HEK293T (cell line): ENCODE results near the gene TMED10.
"Not testable (repeated sequence)": the region's sequence is repeated elsewhere in the genome, so short reads cannot be mapped to it uniquely, and the experiment has no call there.

Source experiments
- BHLHE40 ChIP-seq: fragments of 450-650 bp; IDR thresholded peaks from 2 replicates; pipeline ENCODE4 v1.6.1; 2016; ENCODE audit warnings: mild to moderate bottlenecking, moderate library complexity, borderline replicate concordance
- TARDBP ChIP-seq: fragments of 450-650 bp; IDR thresholded peaks from 2 replicates; pipeline ENCODE4 v1.6.1; 2016
- TF ChIP-seq, protein P1 (sequence below): fragments of 450-650 bp; IDR thresholded peaks from 2 replicates; pipeline ENCODE4 v1.6.1; 2016

DNA sequence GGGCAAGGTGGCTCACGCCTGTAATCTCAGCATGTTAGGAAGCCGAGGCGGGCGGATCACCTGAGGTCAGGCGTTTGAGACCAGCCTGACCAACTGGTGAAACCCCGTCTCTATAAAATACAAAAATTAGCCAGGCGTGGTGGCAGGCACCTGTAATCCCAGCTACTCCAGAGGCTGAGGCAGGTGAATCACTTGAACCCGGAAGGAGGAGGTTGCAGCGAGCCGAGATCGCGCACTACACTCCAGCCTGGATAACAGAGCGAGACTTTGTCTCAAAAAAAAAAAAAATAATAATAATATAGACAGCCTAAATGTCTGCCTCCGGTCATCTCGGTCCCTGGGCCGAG lies 49.0 kb downstream of the TMED10 start:
- TF ChIP-seq BHLHE40, TARDBP: not testable (repeated sequence)
- TF ChIP-seq, protein P1, sequence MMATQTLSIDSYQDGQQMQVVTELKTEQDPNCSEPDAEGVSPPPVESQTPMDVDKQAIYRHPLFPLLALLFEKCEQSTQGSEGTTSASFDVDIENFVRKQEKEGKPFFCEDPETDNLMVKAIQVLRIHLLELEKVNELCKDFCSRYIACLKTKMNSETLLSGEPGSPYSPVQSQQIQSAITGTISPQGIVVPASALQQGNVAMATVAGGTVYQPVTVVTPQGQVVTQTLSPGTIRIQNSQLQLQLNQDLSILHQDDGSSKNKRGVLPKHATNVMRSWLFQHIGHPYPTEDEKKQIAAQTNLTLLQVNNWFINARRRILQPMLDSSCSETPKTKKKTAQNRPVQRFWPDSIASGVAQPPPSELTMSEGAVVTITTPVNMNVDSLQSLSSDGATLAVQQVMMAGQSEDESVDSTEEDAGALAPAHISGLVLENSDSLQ: not testable (repeated sequence)
